OCI-LY7 (cell line): ENCODE data around the gene OSM. TPM values are rescaled to one million over a fixed set of nuclear protein-coding genes. Genes with fewer than 3 reads are reported as not detected.

ENCODE experiments used
- BruUV-seq: library from RNA; stranded (reverse); fragments of 400-500 nt; replicated peaks from 2 replicates; lab custom pipeline; 2021; lab: Mats Ljungman, UMichigan
- CTCF ChIA-PET: fragments of 300-600 bp; sonication (Branson Sonifier 250); formaldehyde crosslinking; loops from one replicate; lab custom pipeline; 2022; ENCODE audit warnings: antibody characterized with exemption; ENCODE audit not compliant: unreplicated experiment; lab: Charles Lee
- POLR2A ChIA-PET: fragments of 300-600 bp; sonication (Branson Sonifier 250); formaldehyde crosslinking; loops from one replicate; lab custom pipeline; 2022; ENCODE audit warnings: antibody characterized with exemption; lab: Charles Lee
- DNase-seq: peaks from one replicate; pipeline ENCODE4 v3.0.0-alpha.2; 2015; ENCODE audit warnings: low spot score
- H2AFZ ChIP-seq: fragments of 200-600 bp; sonication (generic), shearing (Covaris generic); 2 replicates; pipeline ENCODE4 v1.6.1; 2014; ENCODE audit warnings: mild to moderate bottlenecking, antibody characterized with exemption, low read length, moderate library complexity
- H3K27ac ChIP-seq: fragments of 200-600 bp; sonication (generic); 2 replicates; pipeline ENCODE4 v1.5.1; 2014; ENCODE audit warnings: mixed run types, low read depth, mild to moderate bottlenecking, moderate library complexity, low read length, inconsistent platforms; ENCODE audit not compliant: poor library complexity, severe bottlenecking
- H3K36me3 ChIP-seq: fragments of 200-600 bp; sonication (generic); 2 replicates; pipeline ENCODE4 v1.6.1; 2014; ENCODE audit warnings: mild to moderate bottlenecking, antibody characterized with exemption, low read length, moderate library complexity, mixed read lengths; ENCODE audit not compliant: insufficient read depth
- H3K4me1 ChIP-seq: fragments of 200-600 bp; sonication (generic); 2 replicates; pipeline ENCODE4 v1.5.1; 2014; ENCODE audit warnings: mild to moderate bottlenecking, low read length; ENCODE audit not compliant: insufficient read depth, poor library complexity, severe bottlenecking
- H3K4me2 ChIP-seq: fragments of 200-600 bp; sonication (generic); 2 replicates; pipeline ENCODE4 v1.6.1; 2014; ENCODE audit warnings: mild to moderate bottlenecking, low read length
- H3K4me3 ChIP-seq: fragments of 200-600 bp; sonication (generic); 2 replicates; pipeline ENCODE4 v1.5.1; 2014; ENCODE audit warnings: mild to moderate bottlenecking, low read depth, low read length; ENCODE audit not compliant: poor library complexity, severe bottlenecking
- H3K79me2 ChIP-seq: fragments of 200-600 bp; sonication (generic); 2 replicates; pipeline ENCODE4 v1.6.1; 2016; ENCODE audit warnings: low read depth, mild to moderate bottlenecking, low read length, moderate library complexity, mixed read lengths; ENCODE audit not compliant: insufficient read depth
- H3K9me2 ChIP-seq: fragments of 200-600 bp; sonication (generic); 2 replicates; pipeline ENCODE4 v1.6.1; 2016; ENCODE audit warnings: mild to moderate bottlenecking, low read length, mixed read lengths; ENCODE audit not compliant: insufficient read depth
- H3K9me3 ChIP-seq: fragments of 200-600 bp; sonication (generic); 2 replicates; pipeline ENCODE4 v1.6.1; 2014; ENCODE audit warnings: mild to moderate bottlenecking, mixed run types, low read length, mixed read lengths
- H4K20me1 ChIP-seq: fragments of 200-600 bp; sonication (generic); 2 replicates; pipeline ENCODE4 v1.6.1; 2014; ENCODE audit warnings: mild to moderate bottlenecking, antibody characterized with exemption, low read length, moderate library complexity, mixed read lengths; ENCODE audit not compliant: insufficient read depth
- EZH2phosphoT487 ChIP-seq: fragments of 200-600 bp; sonication (generic); IDR thresholded peaks from 2 replicates; pipeline ENCODE4 v1.6.1; 2018; ENCODE audit warnings: low read depth, borderline replicate concordance, mild to moderate bottlenecking, mixed run types, antibody characterized with exemption, low read length, moderate library complexity, mixed read lengths
- intact Hi-C: fragments of 100-400 bp; cut with micrococcal nuclease; formaldehyde crosslinking; loops from one replicate; pipeline ENCODE4 v1.10.0; 2022; ENCODE audit not compliant: unreplicated experiment
- total RNA-seq, 2 experiments: library from RNA; depleted of rRNA in 1 of 2; stranded (reverse); fragments of >200 nt in 1 of 2; shearing (Covaris generic) in 1 of 2; gene quantifications; 2 replicates each; pipeline ENCODE4 v1.2.3, GENCODE V29; 2014 to 2022
- TF ChIP-seq, protein P1 (sequence below): fragments of 200-600 bp; sonication (generic); conservative IDR thresholded peaks from 2 replicates; pipeline ENCODE4 v1.5.1; 2014; ENCODE audit warnings: mild to moderate bottlenecking, antibody characterized with exemption, low read length, moderate library complexity, mixed read lengths

OSM gene
- total RNA-seq, 2 experiments from 2014 or later = 0.91 TPM; not detected in 1

DNA sequence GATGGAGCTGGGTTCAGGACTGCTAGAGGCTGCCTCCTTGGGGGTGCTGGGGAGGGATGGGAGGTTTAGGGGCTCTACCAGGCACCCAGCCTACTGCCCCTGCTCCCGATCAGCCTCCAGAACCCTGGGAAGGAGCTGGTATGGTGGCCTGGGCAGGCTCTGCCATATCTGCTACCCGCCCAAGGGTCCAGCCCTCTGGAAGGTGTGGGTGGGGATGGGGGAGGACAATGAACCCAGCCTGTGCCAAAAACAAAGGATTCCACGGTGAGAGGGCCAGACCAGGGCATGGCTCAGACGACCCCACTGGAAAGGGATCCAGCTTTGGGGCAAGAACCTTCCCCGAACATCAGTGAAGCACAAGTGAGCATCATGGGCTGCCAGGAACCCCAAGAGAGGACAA is 19.7 kb upstream of the OSM start:
- Histone ChIP-seq H3K9me2 (no peaks in the 10 kb centered on the region), H3K4me3 (no peak overlapping the region), H3K79me2 (no peaks in the 10 kb centered on the region), H2AFZ (no peak overlapping the region), H3K27ac (no peak overlapping the region), H4K20me1 (no peaks in the 10 kb centered on the region), H3K4me1 (peaks cover 29% of the 10 kb centered on the region), H3K4me2 (no peak overlapping the region), H3K9me3 (no peaks in the 10 kb centered on the region), H3K36me3 (0 out of 2 replicates have a peak, but pooled peaks cover 2% of the 10 kb centered on the region)
- ChIA-PET POLR2A (interaction anchor here (0.6 kb wide), 1 partner anchor 16 kb away, joined by 4 read pairs; no protein-coding TSS in a partner anchor), CTCF (interaction anchor here (0.7 kb wide), 1 partner anchor 70 kb away, joined by 3 read pairs; the partner anchor contains the start of genes CCDC157 and SF3A1)
- TF ChIP-seq EZH2phosphoT487 = no peak
- TF ChIP-seq, protein P1, sequence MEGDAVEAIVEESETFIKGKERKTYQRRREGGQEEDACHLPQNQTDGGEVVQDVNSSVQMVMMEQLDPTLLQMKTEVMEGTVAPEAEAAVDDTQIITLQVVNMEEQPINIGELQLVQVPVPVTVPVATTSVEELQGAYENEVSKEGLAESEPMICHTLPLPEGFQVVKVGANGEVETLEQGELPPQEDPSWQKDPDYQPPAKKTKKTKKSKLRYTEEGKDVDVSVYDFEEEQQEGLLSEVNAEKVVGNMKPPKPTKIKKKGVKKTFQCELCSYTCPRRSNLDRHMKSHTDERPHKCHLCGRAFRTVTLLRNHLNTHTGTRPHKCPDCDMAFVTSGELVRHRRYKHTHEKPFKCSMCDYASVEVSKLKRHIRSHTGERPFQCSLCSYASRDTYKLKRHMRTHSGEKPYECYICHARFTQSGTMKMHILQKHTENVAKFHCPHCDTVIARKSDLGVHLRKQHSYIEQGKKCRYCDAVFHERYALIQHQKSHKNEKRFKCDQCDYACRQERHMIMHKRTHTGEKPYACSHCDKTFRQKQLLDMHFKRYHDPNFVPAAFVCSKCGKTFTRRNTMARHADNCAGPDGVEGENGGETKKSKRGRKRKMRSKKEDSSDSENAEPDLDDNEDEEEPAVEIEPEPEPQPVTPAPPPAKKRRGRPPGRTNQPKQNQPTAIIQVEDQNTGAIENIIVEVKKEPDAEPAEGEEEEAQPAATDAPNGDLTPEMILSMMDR = no peak
- DNase-seq = no peak
- BruUV-seq = no TSS peak
- intact Hi-C loops = loop anchor here (10.0 kb wide), 1 partner anchor 198 kb away; no protein-coding TSS in a partner anchor

DNA sequence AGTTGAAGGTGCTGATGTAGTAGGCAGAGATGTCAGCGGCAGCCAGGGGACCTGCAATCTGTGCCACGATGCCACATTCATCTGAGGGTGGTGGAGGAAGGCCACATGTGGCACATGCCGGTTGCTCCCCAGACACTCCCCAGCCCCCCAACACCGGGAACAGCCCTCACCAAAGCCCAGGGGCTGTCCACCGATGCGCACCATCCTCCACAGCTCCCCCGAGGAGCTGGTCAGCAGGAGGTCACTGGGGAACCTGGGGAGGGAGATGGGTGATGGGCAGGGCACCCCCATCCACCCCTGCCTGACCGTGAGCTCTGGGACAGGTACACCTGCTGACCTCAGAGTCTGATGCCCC is 19.2 kb upstream of the OSM start:
- Histone ChIP-seq H3K9me3 (no peaks in the 10 kb centered on the region), H3K4me2 (no peak overlapping the region), H3K9me2 (no peaks in the 10 kb centered on the region), H3K4me1 (peaks cover 24% of the 10 kb centered on the region), H3K4me3 (no peak overlapping the region), H2AFZ (no peak overlapping the region), H3K36me3 (no peaks in the 10 kb centered on the region), H4K20me1 (no peaks in the 10 kb centered on the region), H3K79me2 (no peaks in the 10 kb centered on the region), H3K27ac (no peak overlapping the region)
- no TSS peak for BruUV-seq
- intact Hi-C loops = loop anchor here (10.0 kb wide), 1 partner anchor 199 kb away; no protein-coding TSS in a partner anchor
- ChIA-PET CTCF (interaction anchor here (0.6 to 0.7 kb wide), 2 partner anchors 71 to 105 kb away, joined by 3 to 4 read pairs; partner anchors contain the start of genes CCDC157 and SF3A1), POLR2A (interaction anchor here (0.6 kb wide), 1 partner anchor 16 kb away, joined by 4 read pairs; no protein-coding TSS in a partner anchor)
- DNase-seq = no peak
- TF ChIP-seq, protein P1 = no peak
- TF ChIP-seq EZH2phosphoT487 = no peak

DNA sequence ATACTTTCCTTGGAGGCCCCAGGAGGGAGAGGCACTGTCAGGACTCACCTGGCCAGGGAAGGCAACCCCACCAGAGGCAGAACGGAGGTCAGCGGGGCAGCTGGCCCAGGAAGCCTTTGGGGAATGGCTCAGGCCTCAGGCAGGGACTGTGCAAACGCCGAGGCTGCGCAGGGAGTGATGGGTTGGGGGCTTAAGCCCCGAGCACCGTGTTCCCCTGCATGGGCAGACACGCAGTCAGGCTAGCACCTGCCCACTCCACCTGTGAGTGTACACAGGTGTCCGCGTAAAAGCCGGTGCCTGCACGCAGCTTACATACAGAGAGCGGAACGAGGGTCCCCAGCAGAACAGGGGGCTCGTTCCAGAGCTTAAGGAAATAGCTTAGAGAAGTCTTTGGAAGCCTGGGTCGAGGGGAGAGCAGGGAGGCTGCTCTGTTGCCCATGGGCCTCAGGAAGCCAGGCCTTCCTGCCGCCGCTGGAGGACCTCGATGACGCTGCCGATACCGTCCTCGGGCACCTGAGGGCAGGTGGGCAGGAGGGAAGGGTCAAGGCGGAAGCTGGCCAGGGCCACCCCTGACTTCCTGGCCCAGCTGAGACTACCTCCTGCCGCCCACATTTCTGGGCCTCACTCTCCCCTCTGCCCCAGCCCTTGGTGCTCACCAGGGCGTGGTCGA is 18.7 kb upstream of the OSM start:
- Histone ChIP-seq H3K79me2 (no peaks in the 10 kb centered on the region), H3K4me1 (peaks cover 19% of the 10 kb centered on the region), H3K4me2 (no peak overlapping the region), H3K4me3 (no peak overlapping the region), H4K20me1 (no peaks in the 10 kb centered on the region), H2AFZ (no peak overlapping the region), H3K36me3 (no peaks in the 10 kb centered on the region), H3K9me2 (no peaks in the 10 kb centered on the region), H3K9me3 (no peaks in the 10 kb centered on the region), H3K27ac (no peak overlapping the region)
- CTCF ChIA-PET = interaction anchor here (0.6 kb wide), 1 partner anchor 105 kb away, joined by 4 read pairs; no protein-coding TSS in a partner anchor
- TF ChIP-seq, protein P1 = no peak
- no peak for TF ChIP-seq EZH2phosphoT487
- no peak for DNase-seq
- POLR2A ChIA-PET = no interaction called here
- intact Hi-C loops = loop anchor here (10.0 kb wide), 1 partner anchor 199 kb away; no protein-coding TSS in a partner anchor
- no TSS peak for BruUV-seq
